IMR-90 (cell line): ENCODE results near the gene FNDC3A. TPM values are rescaled to one million over a fixed set of nuclear protein-coding genes. Genes with fewer than 3 reads are reported as not detected.

Experiments used
- ATAC-seq: fragments of 200-7000 bp; cut with Tn5 transposase; 2 replicates; pipeline ENCODE4 v1.9.1; 2020; ENCODE audit warnings: low read depth, mild to moderate bottlenecking, moderate library complexity
- BruUV-seq: library from RNA; stranded (reverse); fragments of 400-500 nt; replicated peaks from 2 replicates; lab custom pipeline; 2021; lab: Mats Ljungman, UMichigan
- CTCF ChIA-PET: fragments of 300-600 bp; formaldehyde crosslinking; extraction: SDS; loops from one replicate; lab custom pipeline; 2021; ENCODE audit warnings: antibody characterized with exemption; lab: Yijun Ruan, JAX
- POLR2A ChIA-PET: fragments of 300-600 bp; sonication (Branson Sonifier 250); formaldehyde crosslinking; loops from one replicate; lab custom pipeline; 2022; ENCODE audit warnings: antibody characterized with exemption; ENCODE audit not compliant: unreplicated experiment; lab: Charles Lee
- DNase-seq: peaks from one replicate; pipeline ENCODE4 v3.0.0; 2013
- H2AFZ ChIP-seq: replicated peaks from 2 replicates; pipeline ENCODE3; 2013; ENCODE audit warnings: low read length, mild to moderate bottlenecking; ENCODE audit not compliant: poor library complexity
- H2AK5ac ChIP-seq: 2 replicates; pipeline ENCODE4 v1.6.1; 2013; ENCODE audit warnings: low read depth, low read length, inconsistent platforms
- H2AK9ac ChIP-seq: replicated peaks from 2 replicates; pipeline ENCODE3; 2013; ENCODE audit warnings: mild to moderate bottlenecking, low read depth, low read length, moderate library complexity; ENCODE audit not compliant: poor library complexity
- H2BK120ac ChIP-seq: 2 replicates; pipeline ENCODE4 v1.6.1; 2013; ENCODE audit warnings: low read depth, low read length, inconsistent platforms
- H2BK15ac ChIP-seq: 3 replicates; pipeline ENCODE4 v1.6.1; 2013; ENCODE audit warnings: low read depth, low read length, inconsistent platforms
- H2BK20ac ChIP-seq: 2 replicates; pipeline ENCODE4 v1.6.1; 2013; ENCODE audit warnings: low read depth, mild to moderate bottlenecking, inconsistent platforms, low read length, moderate library complexity
- H2BK5ac ChIP-seq: 2 replicates; pipeline ENCODE4 v1.6.1; 2013; ENCODE audit warnings: mild to moderate bottlenecking, low read depth, low read length, inconsistent platforms; ENCODE audit not compliant: poor library complexity, severe bottlenecking
- H3K14ac ChIP-seq: replicated peaks from 2 replicates; pipeline ENCODE4 v1.6.1; 2013; ENCODE audit warnings: low read depth, low read length, inconsistent platforms
- H3K18ac ChIP-seq: 2 replicates; pipeline ENCODE4 v1.6.1; 2013; ENCODE audit warnings: low read depth, low read length, control low read depth
- H3K23ac ChIP-seq: 2 replicates; pipeline ENCODE4 v1.6.1; 2013; ENCODE audit warnings: low read depth, low read length, inconsistent platforms
- H3K27ac ChIP-seq: 2 replicates; pipeline ENCODE4 v1.5.1; 2013; ENCODE audit warnings: mild to moderate bottlenecking, control low read depth, low read length; ENCODE audit not compliant: insufficient read depth
- H3K27me3 ChIP-seq: 2 replicates; pipeline ENCODE4 v1.6.1; 2013; ENCODE audit warnings: low read length; ENCODE audit not compliant: control insufficient read depth, insufficient read depth
- H3K36me3 ChIP-seq: 2 replicates; pipeline ENCODE4 v1.6.1; 2013; ENCODE audit warnings: low read length, mixed read lengths; ENCODE audit not compliant: control insufficient read depth, insufficient read depth
- H3K4ac ChIP-seq: 2 replicates; pipeline ENCODE4 v1.6.1; 2013; ENCODE audit warnings: low read depth, low read length, inconsistent platforms
- H3K4me1 ChIP-seq: 2 replicates; pipeline ENCODE4 v1.6.1; 2013; ENCODE audit warnings: low read length, mixed read lengths; ENCODE audit not compliant: control insufficient read depth, insufficient read depth
- H3K4me2 ChIP-seq: 2 replicates; pipeline ENCODE4 v1.6.1; 2013; ENCODE audit warnings: low read depth, mild to moderate bottlenecking, control low read depth, low read length, moderate library complexity
- H3K4me3 ChIP-seq: 2 replicates; pipeline ENCODE4 v1.5.1; 2013; ENCODE audit warnings: low read depth, mild to moderate bottlenecking, control low read depth, low read length, moderate library complexity; ENCODE audit not compliant: insufficient read depth
- H3K56ac ChIP-seq: 2 replicates; pipeline ENCODE4 v1.6.1; 2013; ENCODE audit warnings: low read length, inconsistent platforms; ENCODE audit not compliant: insufficient read depth; ENCODE audit errors: extremely low read depth
- H3K79me1 ChIP-seq, 2 experiments: 2 replicates each; pipeline ENCODE4 v1.6.1; 2013; ENCODE audit warnings: low read length in 2 of 2, inconsistent platforms in 1 of 2, low read depth in 1 of 2
- H3K9ac ChIP-seq: 2 replicates; pipeline ENCODE4 v1.6.1; 2013; ENCODE audit warnings: low read depth, low read length, control low read depth
- H3K9me1 ChIP-seq: 2 replicates; pipeline ENCODE4 v1.6.1; 2013; ENCODE audit warnings: low read length, inconsistent platforms; ENCODE audit not compliant: insufficient read depth
- H3K9me3 ChIP-seq: 2 replicates; pipeline ENCODE4 v1.6.1; 2013; ENCODE audit warnings: low read length; ENCODE audit not compliant: control insufficient read depth, insufficient read depth
- H4K20me1 ChIP-seq: 2 replicates; pipeline ENCODE4 v1.6.1; 2013; ENCODE audit warnings: low read length, inconsistent platforms; ENCODE audit not compliant: insufficient read depth
- H4K5ac ChIP-seq: 2 replicates; pipeline ENCODE4 v1.6.1; 2013; ENCODE audit warnings: mild to moderate bottlenecking, low read depth, low read length, control low read depth
- H4K8ac ChIP-seq, 2 experiments: 2 replicates each; pipeline ENCODE4 v1.6.1; 2013; ENCODE audit warnings: low read depth in 2 of 2, low read length in 2 of 2, control low read depth in 1 of 2, inconsistent platforms in 1 of 2
- H4K91ac ChIP-seq: 2 replicates; pipeline ENCODE4 v1.6.1; 2013; ENCODE audit warnings: low read depth, low read length, inconsistent platforms; ENCODE audit not compliant: insufficient read depth
- CEBPB ChIP-seq: IDR thresholded peaks from 2 replicates; pipeline ENCODE4 v1.6.1; 2012; ENCODE audit warnings: low read depth, low read length, improper control_type of control experiment
- ELK1 ChIP-seq: fragments of 150-350 bp; IDR thresholded peaks from 2 replicates; pipeline ENCODE4 v1.6.1; 2016; ENCODE audit warnings: low read depth, mild to moderate bottlenecking, low read length, moderate library complexity, borderline replicate concordance
- MXI1 ChIP-seq: IDR thresholded peaks from 2 replicates; pipeline ENCODE4 v1.6.1; 2012; ENCODE audit warnings: low read depth, mild to moderate bottlenecking, low read length, moderate library complexity, borderline replicate concordance
- NFE2L2 ChIP-seq: fragments of 150-350 bp; IDR thresholded peaks from 2 replicates; pipeline ENCODE4 v1.6.1; 2016; ENCODE audit warnings: low read depth, mild to moderate bottlenecking, low read length
- RAD21 ChIP-seq: IDR thresholded peaks from 2 replicates; pipeline ENCODE4 v1.6.1; 2012; ENCODE audit warnings: low read length, improper control_type of control experiment
- RCOR1 ChIP-seq: IDR thresholded peaks from 2 replicates; pipeline ENCODE4 v1.6.1; 2012; ENCODE audit warnings: mild to moderate bottlenecking, low read length, improper control_type of control experiment; ENCODE audit not compliant: insufficient replicate concordance
- RFX5 ChIP-seq: IDR thresholded peaks from 2 replicates; pipeline ENCODE4 v1.8.0; 2012; ENCODE audit warnings: low read depth, mild to moderate bottlenecking, low read length, moderate library complexity
- SMC3 ChIP-seq: fragments of 150-350 bp; IDR thresholded peaks from 2 replicates; pipeline ENCODE4 v1.6.1; 2016; ENCODE audit warnings: low read depth, mild to moderate bottlenecking, antibody characterized with exemption, low read length, moderate library complexity
- WGBS, 2 experiments: methylation state at CpG; one replicate each; pipeline versions ENCODE4 v1.1.5 to v1.1.7; 2013; ENCODE audit warnings: missing lambda C conversion rate in 2 of 2; ENCODE audit not compliant: insufficient read length in 1 of 2; ENCODE audit errors: extremely low coverage in 2 of 2; 5-methylcytosine and 5-hydroxymethylcytosine counted together
- dilution Hi-C: fragments of 300-500 bp; cut with HindIII; formaldehyde crosslinking; loops from one replicate; pipeline ENCODE4 v1.14.3; 2018; ENCODE audit warnings: low sequenced_read_pairs; ENCODE audit not compliant: unreplicated experiment
- in situ Hi-C: fragments of 300-500 bp; cut with MboI; formaldehyde crosslinking; loops from 3 replicates; pipeline ENCODE4 v1.14.3; 2019; ENCODE audit warnings: low sequenced_read_pairs, inconsistent platforms, mixed read lengths
- intact Hi-C: fragments of 100-400 bp; cut with micrococcal nuclease; formaldehyde crosslinking; loops from 2 replicates; pipeline ENCODE4 v1.10.0; 2022
- polyA plus RNA-seq, 3 experiments: library from polyadenylated mRNA; depleted of rRNA; stranded (reverse); fragments of >200 nt; gene quantifications; 2 replicates each; pipeline ENCODE4 v1.2.3, GENCODE V29; 2012; ENCODE audit warnings: low replicate concordance in 1 of 3
- total RNA-seq: library from RNA; depleted of rRNA; stranded (reverse); fragments of >200 nt; gene quantifications from 2 replicates; pipeline ENCODE4 v1.2.3, GENCODE V29; 2012

FNDC3A gene
- total and polyA plus RNA-seq, 2 of the 4 experiments (the other 2 are of a cell fraction): 29.2 to 60.4 TPM

- POLR2A ChIA-PET: no interaction called here
- Histone ChIP-seq H2AK9ac (no peak overlapping the region), H3K9me1 (no peaks in the 10 kb centered on the region), H3K79me1 (no peaks in the 10 kb centered on the region), H2AK5ac (no peak overlapping the region), H3K9ac (no peak overlapping the region), H4K20me1 (no peaks in the 10 kb centered on the region), H3K4ac (no peak overlapping the region), H2BK5ac (no peak overlapping the region), H4K8ac (no peak overlapping the region), H2BK120ac (no peak overlapping the region), H2AFZ (no peak overlapping the region), H3K23ac (no peak overlapping the region), H4K5ac (no peak overlapping the region), H3K4me3 (no peak overlapping the region), H2BK15ac (no peak overlapping the region), H3K18ac (no peak overlapping the region), H3K36me3 (no peaks in the 10 kb centered on the region), H3K4me1 (no peaks in the 10 kb centered on the region), H3K27me3 (no peaks in the 10 kb centered on the region; the same call in 1 of the 2 replicates), H3K56ac (no peak overlapping the region), H3K9me3 (no peaks in the 10 kb centered on the region), H4K91ac (no peak overlapping the region), H3K14ac (no peak overlapping the region), H3K27ac (no peak overlapping the region), H2BK20ac (no peak overlapping the region), H3K4me2 (no peak overlapping the region)
- in situ Hi-C loops: no loop called here
- CTCF ChIA-PET: no interaction called here
- ATAC-seq: no peak
- no peak for TF ChIP-seq RCOR1
- no peak for TF ChIP-seq CEBPB
- no peak for TF ChIP-seq SMC3
- TF ChIP-seq NFE2L2: no peak
- no peak for TF ChIP-seq RAD21
- TF ChIP-seq ELK1: no peak
- no peak for TF ChIP-seq RFX5
- no peak for TF ChIP-seq MXI1
- BruUV-seq: no TSS peak
- intact Hi-C loops: no loop called here
- dilution Hi-C loops: no loop called here
- DNase-seq: no peak
- WGBS, 2 experiments: 100% methylated on average over 1 of the region's 6 CpGs; no CpG with 5 or more reads in 1 of the 2 experiments
Measured at GRCh38 chr13:49235856-49236431, 260.2 kb downstream of the FNDC3A start.
